ENCODE measurements around the gene RUNX2.
A peak's percentile ranks its signal among the peaks of the same experiment; 100 is the strongest.

- no peak for TF ChIP-seq CTCF (IDR thresholded peaks at IDR 0.05)
- peak; percentile 14 to 55 (median 51) for TF ChIP-seq POLR2AphosphoS5 (IDR thresholded peaks at IDR 0.05)
- no peak for TF ChIP-seq EP300 (IDR thresholded peaks at IDR 0.05; ENCODE audit: low read depth)
- no peak for TF ChIP-seq POLR2A (IDR thresholded peaks at IDR 0.05)
Measured at GRCh38 chr6:45555981-45556771, 228.0 kb downstream of the RUNX2 start.
